Psoas muscle (tissue), 8 donors: ENCODE measurements around the gene IGFBPL1. TPM values are rescaled to one million over a fixed set of nuclear protein-coding genes. Genes with fewer than 3 reads are reported as not detected.
A peak's percentile ranks its signal among the peaks of the same experiment; 100 is the strongest.

Source experiments
- ATAC-seq, 4 donors: fragments of 200-7000 bp; cut with Tn5 transposase; one replicate each; pipeline ENCODE4 v1.9.1; 2020; ENCODE audit warnings: moderate library complexity in 3 of 4, mild to moderate bottlenecking in 2 of 4
- DNase-seq, 2 donors: peaks; one replicate each; pipeline ENCODE4 v3.0.0-alpha.2; 2020
- H3K27ac ChIP-seq: fragments of 200-600 bp; one replicate; pipeline ENCODE4 v1.8.0; 2022
- H3K27me3 ChIP-seq, 3 donors: fragments of 200-600 bp in 1 of 3; one replicate each; pipeline versions ENCODE4 v1.6.1 to v1.8.0; 2013 to 2022; ENCODE audit warnings: low read length in 2 of 3, mild to moderate bottlenecking in 2 of 3, moderate library complexity in 1 of 3; ENCODE audit not compliant: insufficient read depth in 3 of 3
- H3K36me3 ChIP-seq, 2 donors: fragments of 200-600 bp in 1 of 2; one replicate each; pipeline versions ENCODE4 v1.6.1 to v1.8.0; 2013 to 2022; ENCODE audit warnings: low read depth in 1 of 2, mild to moderate bottlenecking in 1 of 2, moderate library complexity in 1 of 2; ENCODE audit not compliant: insufficient read depth in 1 of 2
- H3K4me1 ChIP-seq: fragments of 200-600 bp; one replicate; pipeline ENCODE4 v1.8.0; 2022
- H3K4me3 ChIP-seq: fragments of 200-600 bp; one replicate; pipeline ENCODE4 v1.8.0; 2022; ENCODE audit warnings: mild to moderate bottlenecking
- H3K9me3 ChIP-seq: fragments of 200-600 bp; one replicate; pipeline ENCODE4 v1.8.0; 2022
- WGBS, 3 donors: extraction: QIAGEN DNeasy Blood & Tissue Kit; methylation state at CpG; one replicate each; pipeline versions ENCODE4 v1.1.6 to v1.1.7; 2013; 5-methylcytosine and 5-hydroxymethylcytosine counted together
- intact Hi-C, 2 donors: fragments of 100-400 bp; cut with DNase I; formaldehyde crosslinking; loops; one replicate each; pipeline versions ENCODE4 v1.11.0 to v1.14.2; 2022
- polyA plus RNA-seq, 3 donors: library from polyadenylated mRNA; stranded (reverse); fragments of 200-250 nt; gene quantifications; one replicate each; pipeline ENCODE4 v1.2.3, GENCODE V29; 2013
- total RNA-seq, 4 donors: library from RNA; stranded (reverse); fragmentation: NEBNext Ultra II Directional in 2 of 4; extraction: Animal tissue kit (Norgen Biotek cat#: 25700) in 2 of 4; gene quantifications; one replicate each; pipeline versions ENCODE4 v1.2.1 to v1.2.4, GENCODE V29; 2021 to 2023
- TF ChIP-seq, protein P1 (sequence below): fragments of 200-600 bp; IDR thresholded peaks from one replicate; pipeline ENCODE4 v1.8.0; 2022; ENCODE audit warnings: antibody characterized with exemption
- donor health status: healthy with polysubstance abuse.
- donor health status: DM: no; HTN: no; CAD: no; lungs with moderate emphysema.
- donor health status: Bipolar disorder and iron deficiency.
- donor health status: healthy.
- donor health status: DM: yes; HTN: yes; CAD: no.
- donor health status: DM: no; HTN: no; CAD: no.
- donor health status: DM: no; HTN: no; CAD: no.
- donor health status: DM: yes; HTN: yes; CAD: no.

IGFBPL1 gene
- total and polyA plus RNA-seq, 7 donors, result 0.10 to 0.51 (median 0.42) TPM; not detected in 4

DNA sequence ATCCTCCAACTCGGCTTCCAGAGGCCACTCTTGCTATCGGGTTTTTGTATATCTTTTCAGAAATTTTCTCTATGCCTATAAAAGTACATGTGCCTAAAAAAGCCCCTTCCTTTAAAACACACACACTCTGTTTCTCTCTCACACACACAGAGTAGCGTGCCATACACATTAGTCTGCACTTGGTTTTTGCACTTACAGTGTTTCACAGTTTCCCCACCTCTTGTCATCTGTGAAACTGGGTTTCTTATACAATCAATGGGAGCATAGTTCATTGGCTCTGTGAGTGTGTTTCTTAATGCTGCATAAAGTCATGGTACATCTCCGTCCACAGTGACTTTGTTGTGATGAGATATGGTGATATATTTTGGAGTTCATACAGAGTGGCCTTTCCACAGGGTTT lies 664 bp upstream of the IGFBPL1 start:
- Histone ChIP-seq H3K4me3 (peak overlapping the region; percentile 58), H3K27me3 (peaks cover 7 to 50% (median 8%) of the 10 kb centered on the region in 3 donors), H3K9me3 (no peaks in the 10 kb centered on the region), H3K36me3 (no peaks in the 10 kb centered on the region), H3K4me1 (peaks cover 4% of the 10 kb centered on the region), H3K27ac (no peak overlapping the region)
- TF ChIP-seq, protein P1, sequence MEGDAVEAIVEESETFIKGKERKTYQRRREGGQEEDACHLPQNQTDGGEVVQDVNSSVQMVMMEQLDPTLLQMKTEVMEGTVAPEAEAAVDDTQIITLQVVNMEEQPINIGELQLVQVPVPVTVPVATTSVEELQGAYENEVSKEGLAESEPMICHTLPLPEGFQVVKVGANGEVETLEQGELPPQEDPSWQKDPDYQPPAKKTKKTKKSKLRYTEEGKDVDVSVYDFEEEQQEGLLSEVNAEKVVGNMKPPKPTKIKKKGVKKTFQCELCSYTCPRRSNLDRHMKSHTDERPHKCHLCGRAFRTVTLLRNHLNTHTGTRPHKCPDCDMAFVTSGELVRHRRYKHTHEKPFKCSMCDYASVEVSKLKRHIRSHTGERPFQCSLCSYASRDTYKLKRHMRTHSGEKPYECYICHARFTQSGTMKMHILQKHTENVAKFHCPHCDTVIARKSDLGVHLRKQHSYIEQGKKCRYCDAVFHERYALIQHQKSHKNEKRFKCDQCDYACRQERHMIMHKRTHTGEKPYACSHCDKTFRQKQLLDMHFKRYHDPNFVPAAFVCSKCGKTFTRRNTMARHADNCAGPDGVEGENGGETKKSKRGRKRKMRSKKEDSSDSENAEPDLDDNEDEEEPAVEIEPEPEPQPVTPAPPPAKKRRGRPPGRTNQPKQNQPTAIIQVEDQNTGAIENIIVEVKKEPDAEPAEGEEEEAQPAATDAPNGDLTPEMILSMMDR, result no peak
- DNase-seq, result no peak
- WGBS, 3 donors, result 70 to 79% (median 73%) methylated on average over 4 of the region's 4 CpGs
- intact Hi-C loops, result no loop called here
- no peak for ATAC-seq

GRCh38 chr9:38423273-38423972 lies 831 bp downstream of the IGFBPL1 start:
- DNase-seq (no peak), ATAC-seq (no peak)
- TF ChIP-seq, protein P1, result no peak
- no peaks in the 10 kb centered on the region for H3K36me3 ChIP-seq
- H3K27me3 ChIP-seq, result peaks cover 7 to 50% (median 8%) of the 10 kb centered on the region in 3 donors
- H3K4me1 ChIP-seq, result peaks cover 4% of the 10 kb centered on the region
- 45 to 54% (median 50%) methylated on average over 14 to 15 of the region's 15 CpGs for WGBS, 3 donors
- H3K27ac ChIP-seq, result no peak overlapping the region
- H3K9me3 ChIP-seq, result no peaks in the 10 kb centered on the region
- peak overlapping the region; percentile 58 for H3K4me3 ChIP-seq
- intact Hi-C loops, result no loop called here

GRCh38 chr9:38422555-38423260 lies 1.5 kb downstream of the IGFBPL1 start:
- ATAC-seq, result no peak
- TF ChIP-seq, protein P1, result no peak
- DNase-seq, result no peak
- no peaks in the 10 kb centered on the region for H3K36me3 ChIP-seq
- H3K27me3 ChIP-seq, result peaks cover 7 to 48% (median 8%) of the 10 kb centered on the region in 3 donors
- peaks cover 4% of the 10 kb centered on the region for H3K4me1 ChIP-seq
- intact Hi-C loops, result no loop called here
- WGBS, 3 donors, result 81 to 86% (median 84%) methylated on average over 7 of the region's 7 CpGs
- H3K9me3 ChIP-seq, result no peaks in the 10 kb centered on the region
- no peak overlapping the region for H3K27ac ChIP-seq
- H3K4me3 ChIP-seq, result no peak overlapping the region

- H3K27ac ChIP-seq, result no peak overlapping the region
- no peak for DNase-seq
- peaks cover 7 to 38% (median 8%) of the 10 kb centered on the region in 3 donors for H3K27me3 ChIP-seq
- no peak for ATAC-seq
- H3K4me1 ChIP-seq, result peaks cover 4% of the 10 kb centered on the region
- intact Hi-C loops, result no loop called here
- H3K9me3 ChIP-seq, result no peaks in the 10 kb centered on the region
- 55 to 61% (median 57%) methylated on average over 9 of the region's 9 CpGs for WGBS, 3 donors
- no peaks in the 10 kb centered on the region for H3K36me3 ChIP-seq
- TF ChIP-seq, protein P1, result no peak
- no peak overlapping the region for H3K4me3 ChIP-seq
These were observed 2.6 kb downstream of the IGFBPL1 start for GRCh38 chr9:38421498-38422211.
